ENCODE measurements around the gene SORT1.

DNA sequence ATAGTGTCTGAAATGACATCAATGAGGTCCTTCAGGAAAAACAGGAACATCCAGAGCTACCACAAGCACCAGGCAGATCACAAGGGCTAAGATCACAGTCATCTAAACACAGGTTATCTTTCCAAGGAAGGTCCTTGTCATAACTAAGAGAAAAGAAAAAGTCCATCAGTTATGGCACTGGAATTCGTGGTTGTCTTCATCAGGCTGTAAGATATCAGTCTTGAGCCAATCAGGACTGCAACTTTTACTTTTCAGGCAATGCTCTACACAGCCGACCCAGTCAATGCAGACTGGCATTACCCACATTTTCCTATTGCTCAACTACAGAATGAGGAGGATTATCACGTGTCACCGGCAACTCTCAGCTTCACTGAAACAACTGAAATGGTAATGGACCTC lies 26.4 kb downstream of the SORT1 start:
- TF ChIP-seq, protein P1, sequence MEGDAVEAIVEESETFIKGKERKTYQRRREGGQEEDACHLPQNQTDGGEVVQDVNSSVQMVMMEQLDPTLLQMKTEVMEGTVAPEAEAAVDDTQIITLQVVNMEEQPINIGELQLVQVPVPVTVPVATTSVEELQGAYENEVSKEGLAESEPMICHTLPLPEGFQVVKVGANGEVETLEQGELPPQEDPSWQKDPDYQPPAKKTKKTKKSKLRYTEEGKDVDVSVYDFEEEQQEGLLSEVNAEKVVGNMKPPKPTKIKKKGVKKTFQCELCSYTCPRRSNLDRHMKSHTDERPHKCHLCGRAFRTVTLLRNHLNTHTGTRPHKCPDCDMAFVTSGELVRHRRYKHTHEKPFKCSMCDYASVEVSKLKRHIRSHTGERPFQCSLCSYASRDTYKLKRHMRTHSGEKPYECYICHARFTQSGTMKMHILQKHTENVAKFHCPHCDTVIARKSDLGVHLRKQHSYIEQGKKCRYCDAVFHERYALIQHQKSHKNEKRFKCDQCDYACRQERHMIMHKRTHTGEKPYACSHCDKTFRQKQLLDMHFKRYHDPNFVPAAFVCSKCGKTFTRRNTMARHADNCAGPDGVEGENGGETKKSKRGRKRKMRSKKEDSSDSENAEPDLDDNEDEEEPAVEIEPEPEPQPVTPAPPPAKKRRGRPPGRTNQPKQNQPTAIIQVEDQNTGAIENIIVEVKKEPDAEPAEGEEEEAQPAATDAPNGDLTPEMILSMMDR (IDR thresholded peaks at IDR 0.05): no peak
- no peak for TF ChIP-seq POLR2A (IDR thresholded peaks at IDR 0.05)

All from Peyer's patch (tissue), 4 donors.